SK-N-SH treated with all-trans-retinoic acid at 6 μM for 48 hours (cell line): ENCODE results near the gene HTN1.

Experiments used
- ATAC-seq: fragments of 200-7000 bp; cut with Tn5 transposase; 3 replicates; pipeline ENCODE4 v1.9.1; 2020; ENCODE audit warnings: mild to moderate bottlenecking, moderate library complexity
- ARNTL ChIP-seq: fragments of 450-650 bp; formaldehyde crosslinking; IDR thresholded peaks from 2 replicates; pipeline ENCODE4 v1.5.0; 2020; ENCODE audit warnings: low read depth, mild to moderate bottlenecking, moderate library complexity, borderline replicate concordance
- CSDC2 ChIP-seq: fragments of 250-450 bp; sonication (Bioruptor Pico); IDR thresholded peaks from 2 replicates; pipeline ENCODE4 v1.5.0; 2020; ENCODE audit warnings: mild to moderate bottlenecking, moderate library complexity
- ESRRG ChIP-seq: fragments of 250-450 bp; sonication (Bioruptor Pico); IDR thresholded peaks from 2 replicates; pipeline ENCODE4 v1.6.1; 2021; ENCODE audit warnings: mild to moderate bottlenecking
- GLIS3 ChIP-seq: fragments of 250-450 bp; sonication (Bioruptor Pico); IDR thresholded peaks from 2 replicates; pipeline ENCODE4 v1.5.0; 2020; ENCODE audit warnings: mild to moderate bottlenecking, moderate library complexity
- OSR1 ChIP-seq: fragments of 250-450 bp; sonication (Bioruptor Pico); IDR thresholded peaks from 2 replicates; pipeline ENCODE4 v1.8.0; 2022; ENCODE audit warnings: moderate library complexity, mild to moderate bottlenecking, inconsistent platforms
- PPARA ChIP-seq: fragments of 250-450 bp; sonication (Bioruptor Pico); IDR thresholded peaks from 2 replicates; pipeline ENCODE4 v1.5.0; 2020; ENCODE audit warnings: mild to moderate bottlenecking, borderline replicate concordance
- SNAI2 ChIP-seq: fragments of 250-450 bp; sonication (Bioruptor Pico); IDR thresholded peaks from 2 replicates; pipeline ENCODE4 v1.5.0; 2020; ENCODE audit warnings: mild to moderate bottlenecking, moderate library complexity
- TOX ChIP-seq: fragments of 250-450 bp; sonication (Bioruptor Pico); IDR thresholded peaks from 2 replicates; pipeline ENCODE4 v1.8.0; 2021; ENCODE audit warnings: mild to moderate bottlenecking, moderate library complexity, borderline replicate concordance
- ZC3H10 ChIP-seq: fragments of 250-450 bp; sonication (Bioruptor Pico); IDR thresholded peaks from 2 replicates; pipeline ENCODE4 v1.5.1; 2021; ENCODE audit warnings: mild to moderate bottlenecking, moderate library complexity
- ZFP3 ChIP-seq: fragments of 250-450 bp; sonication (Bioruptor Pico); IDR thresholded peaks from 2 replicates; pipeline ENCODE4 v1.5.0; 2020; ENCODE audit warnings: mild to moderate bottlenecking, moderate library complexity
- ZFP30 ChIP-seq: fragments of 450-650 bp; formaldehyde crosslinking; IDR thresholded peaks from 2 replicates; pipeline ENCODE4 v1.5.0; 2022; ENCODE audit warnings: mild to moderate bottlenecking, moderate library complexity
- ZNF70 ChIP-seq: fragments of 450-650 bp; formaldehyde crosslinking; IDR thresholded peaks from 2 replicates; pipeline ENCODE4 v1.5.0; 2020; ENCODE audit warnings: mild to moderate bottlenecking, moderate library complexity
- ZNF8 ChIP-seq: fragments of 450-650 bp; formaldehyde crosslinking; IDR thresholded peaks from 2 replicates; pipeline ENCODE4 v1.5.0; 2020; ENCODE audit warnings: mild to moderate bottlenecking, moderate library complexity
- TF ChIP-seq, protein P1 (sequence below): fragments of 250-450 bp; sonication (Bioruptor Pico); IDR thresholded peaks from 2 replicates; pipeline ENCODE4 v1.8.0; 2020; ENCODE audit warnings: mild to moderate bottlenecking, moderate library complexity, borderline replicate concordance
- TF ChIP-seq, protein P2 (sequence below): fragments of 250-450 bp; sonication (Bioruptor Pico); IDR thresholded peaks from 2 replicates; pipeline ENCODE4 v1.5.1; 2020; ENCODE audit warnings: low read depth, mild to moderate bottlenecking, moderate library complexity
- TF ChIP-seq, protein P3 (sequence below): fragments of 250-450 bp; sonication (Bioruptor Pico); IDR thresholded peaks from 2 replicates; pipeline ENCODE4 v1.5.1; 2021; ENCODE audit warnings: mild to moderate bottlenecking, moderate library complexity
- TF ChIP-seq, protein P4 (sequence below): fragments of 250-450 bp; sonication (Bioruptor Pico); IDR thresholded peaks from 2 replicates; pipeline ENCODE4 v1.5.0; 2020; ENCODE audit warnings: mild to moderate bottlenecking, moderate library complexity

Gene HTN1

DNA sequence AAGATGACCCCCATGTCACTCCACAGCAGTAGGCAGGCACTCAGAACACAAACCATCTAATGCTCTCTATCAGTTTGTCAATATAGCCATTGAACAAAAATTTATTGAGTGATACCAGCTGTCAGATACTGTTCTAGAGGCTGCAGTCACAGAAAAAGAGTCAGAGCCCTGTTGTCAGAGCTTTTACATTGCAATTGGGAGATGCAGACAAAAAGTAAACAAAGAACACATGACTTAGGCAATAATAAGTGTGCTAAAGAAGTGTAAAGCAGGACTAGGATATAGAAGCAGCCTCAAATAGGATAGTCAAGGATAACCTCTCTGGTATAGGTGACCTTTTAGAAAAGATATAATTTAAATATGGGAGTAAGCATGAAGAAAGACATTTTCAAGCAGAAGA, 8.9 kb downstream of the HTN1 start (continued):
- no peak for TF ChIP-seq SNAI2
- TF ChIP-seq, all 23 proteins: peak for 0

DNA sequence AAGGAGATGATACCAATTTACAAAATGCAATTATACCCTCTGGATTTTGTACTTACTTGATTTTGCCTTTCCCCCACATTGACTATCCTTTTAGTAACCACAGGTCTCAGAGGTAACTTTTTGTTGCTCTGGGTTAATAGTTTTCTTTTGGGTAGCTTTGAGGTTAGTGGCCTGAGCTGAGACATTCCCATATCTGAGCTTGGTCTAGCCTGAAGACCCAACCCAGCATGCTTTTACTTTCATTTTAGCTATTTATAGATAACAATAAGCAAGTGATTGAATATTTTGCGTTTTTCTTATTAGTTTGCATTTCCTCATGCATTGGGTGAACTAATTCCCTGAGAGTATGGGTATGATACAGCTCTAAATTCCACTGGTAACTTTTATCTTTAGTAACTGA, 11.8 kb downstream of the HTN1 start:
- ATAC-seq, result no peak
- TF ChIP-seq ZFP30 (CRISPR knock-in tag) (no peak), ZC3H10 (CRISPR knock-in tag) (no peak), TOX (CRISPR knock-in tag) (no peak), OSR1 (CRISPR knock-in tag) (no peak), ESRRG (CRISPR knock-in tag) (no peak), PPARA (CRISPR knock-in tag) (no peak)
- TF ChIP-seq, protein P1, sequence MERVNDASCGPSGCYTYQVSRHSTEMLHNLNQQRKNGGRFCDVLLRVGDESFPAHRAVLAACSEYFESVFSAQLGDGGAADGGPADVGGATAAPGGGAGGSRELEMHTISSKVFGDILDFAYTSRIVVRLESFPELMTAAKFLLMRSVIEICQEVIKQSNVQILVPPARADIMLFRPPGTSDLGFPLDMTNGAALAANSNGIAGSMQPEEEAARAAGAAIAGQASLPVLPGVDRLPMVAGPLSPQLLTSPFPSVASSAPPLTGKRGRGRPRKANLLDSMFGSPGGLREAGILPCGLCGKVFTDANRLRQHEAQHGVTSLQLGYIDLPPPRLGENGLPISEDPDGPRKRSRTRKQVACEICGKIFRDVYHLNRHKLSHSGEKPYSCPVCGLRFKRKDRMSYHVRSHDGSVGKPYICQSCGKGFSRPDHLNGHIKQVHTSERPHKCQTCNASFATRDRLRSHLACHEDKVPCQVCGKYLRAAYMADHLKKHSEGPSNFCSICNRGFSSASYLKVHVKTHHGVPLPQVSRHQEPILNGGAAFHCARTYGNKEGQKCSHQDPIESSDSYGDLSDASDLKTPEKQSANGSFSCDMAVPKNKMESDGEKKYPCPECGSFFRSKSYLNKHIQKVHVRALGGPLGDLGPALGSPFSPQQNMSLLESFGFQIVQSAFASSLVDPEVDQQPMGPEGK, result no peak
- TF ChIP-seq, protein P2, sequence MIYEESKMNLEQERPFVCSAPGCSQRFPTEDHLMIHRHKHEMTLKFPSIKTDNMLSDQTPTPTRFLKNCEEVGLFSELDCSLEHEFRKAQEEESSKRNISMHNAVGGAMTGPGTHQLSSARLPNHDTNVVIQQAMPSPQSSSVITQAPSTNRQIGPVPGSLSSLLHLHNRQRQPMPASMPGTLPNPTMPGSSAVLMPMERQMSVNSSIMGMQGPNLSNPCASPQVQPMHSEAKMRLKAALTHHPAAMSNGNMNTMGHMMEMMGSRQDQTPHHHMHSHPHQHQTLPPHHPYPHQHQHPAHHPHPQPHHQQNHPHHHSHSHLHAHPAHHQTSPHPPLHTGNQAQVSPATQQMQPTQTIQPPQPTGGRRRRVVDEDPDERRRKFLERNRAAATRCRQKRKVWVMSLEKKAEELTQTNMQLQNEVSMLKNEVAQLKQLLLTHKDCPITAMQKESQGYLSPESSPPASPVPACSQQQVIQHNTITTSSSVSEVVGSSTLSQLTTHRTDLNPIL (CRISPR knock-in tag), result no peak
- TF ChIP-seq, protein P3, sequence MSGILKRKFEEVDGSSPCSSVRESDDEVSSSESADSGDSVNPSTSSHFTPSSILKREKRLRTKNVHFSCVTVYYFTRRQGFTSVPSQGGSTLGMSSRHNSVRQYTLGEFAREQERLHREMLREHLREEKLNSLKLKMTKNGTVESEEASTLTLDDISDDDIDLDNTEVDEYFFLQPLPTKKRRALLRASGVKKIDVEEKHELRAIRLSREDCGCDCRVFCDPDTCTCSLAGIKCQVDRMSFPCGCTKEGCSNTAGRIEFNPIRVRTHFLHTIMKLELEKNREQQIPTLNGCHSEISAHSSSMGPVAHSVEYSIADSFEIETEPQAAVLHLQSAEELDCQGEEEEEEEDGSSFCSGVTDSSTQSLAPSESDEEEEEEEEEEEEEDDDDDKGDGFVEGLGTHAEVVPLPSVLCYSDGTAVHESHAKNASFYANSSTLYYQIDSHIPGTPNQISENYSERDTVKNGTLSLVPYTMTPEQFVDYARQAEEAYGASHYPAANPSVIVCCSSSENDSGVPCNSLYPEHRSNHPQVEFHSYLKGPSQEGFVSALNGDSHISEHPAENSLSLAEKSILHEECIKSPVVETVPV (CRISPR knock-in tag), result no peak
- TF ChIP-seq, protein P4, sequence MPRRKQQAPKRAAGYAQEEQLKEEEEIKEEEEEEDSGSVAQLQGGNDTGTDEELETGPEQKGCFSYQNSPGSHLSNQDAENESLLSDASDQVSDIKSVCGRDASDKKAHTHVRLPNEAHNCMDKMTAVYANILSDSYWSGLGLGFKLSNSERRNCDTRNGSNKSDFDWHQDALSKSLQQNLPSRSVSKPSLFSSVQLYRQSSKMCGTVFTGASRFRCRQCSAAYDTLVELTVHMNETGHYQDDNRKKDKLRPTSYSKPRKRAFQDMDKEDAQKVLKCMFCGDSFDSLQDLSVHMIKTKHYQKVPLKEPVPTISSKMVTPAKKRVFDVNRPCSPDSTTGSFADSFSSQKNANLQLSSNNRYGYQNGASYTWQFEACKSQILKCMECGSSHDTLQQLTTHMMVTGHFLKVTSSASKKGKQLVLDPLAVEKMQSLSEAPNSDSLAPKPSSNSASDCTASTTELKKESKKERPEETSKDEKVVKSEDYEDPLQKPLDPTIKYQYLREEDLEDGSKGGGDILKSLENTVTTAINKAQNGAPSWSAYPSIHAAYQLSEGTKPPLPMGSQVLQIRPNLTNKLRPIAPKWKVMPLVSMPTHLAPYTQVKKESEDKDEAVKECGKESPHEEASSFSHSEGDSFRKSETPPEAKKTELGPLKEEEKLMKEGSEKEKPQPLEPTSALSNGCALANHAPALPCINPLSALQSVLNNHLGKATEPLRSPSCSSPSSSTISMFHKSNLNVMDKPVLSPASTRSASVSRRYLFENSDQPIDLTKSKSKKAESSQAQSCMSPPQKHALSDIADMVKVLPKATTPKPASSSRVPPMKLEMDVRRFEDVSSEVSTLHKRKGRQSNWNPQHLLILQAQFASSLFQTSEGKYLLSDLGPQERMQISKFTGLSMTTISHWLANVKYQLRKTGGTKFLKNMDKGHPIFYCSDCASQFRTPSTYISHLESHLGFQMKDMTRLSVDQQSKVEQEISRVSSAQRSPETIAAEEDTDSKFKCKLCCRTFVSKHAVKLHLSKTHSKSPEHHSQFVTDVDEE (CRISPR knock-in tag), result no peak

DNA sequence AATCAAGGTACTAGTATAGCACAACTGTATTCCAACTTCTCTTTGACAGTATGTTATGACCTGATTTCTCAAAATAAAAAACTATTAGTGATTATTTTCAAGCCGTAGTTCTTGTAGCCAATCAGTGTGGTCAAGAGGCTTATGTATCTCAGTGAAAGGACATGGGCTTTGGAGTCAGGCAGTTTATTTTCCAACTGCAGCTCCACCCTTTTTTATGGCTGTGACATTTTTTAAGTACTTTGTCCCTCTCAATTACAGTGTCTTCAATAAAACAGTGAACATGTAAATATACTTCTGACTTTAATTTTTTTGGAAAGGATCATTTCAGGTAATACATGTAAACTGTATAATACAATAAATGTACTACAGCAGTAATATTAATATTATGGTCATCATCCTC, 30.0 kb downstream of the HTN1 start:
- TF ChIP-seq ESRRG (CRISPR knock-in tag) (no peak), ARNTL (CRISPR knock-in tag) (no peak), ZNF70 (CRISPR knock-in tag) (no peak)
- TF ChIP-seq, all 23 proteins: peak for 0

DNA sequence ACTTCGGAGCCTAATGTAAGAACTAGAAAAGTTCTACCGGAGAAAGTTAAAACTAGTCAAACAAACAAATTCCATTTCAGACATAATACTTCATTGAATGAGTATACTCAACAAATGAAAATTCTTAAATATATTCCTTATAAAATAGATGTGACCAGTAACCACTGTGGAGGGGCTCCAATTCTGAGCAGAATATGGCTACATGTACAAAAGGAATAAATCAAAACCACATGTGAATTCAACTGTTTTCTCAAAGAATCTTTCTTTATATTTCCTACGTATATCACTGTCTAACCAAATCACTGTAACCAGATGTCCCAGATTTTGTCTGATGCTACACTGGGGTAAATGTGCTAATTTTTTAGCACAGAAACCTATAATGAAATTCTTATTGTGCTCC, 49.0 kb downstream of the HTN1 start:
- no peak for ATAC-seq
- TF ChIP-seq ZFP3 (no peak), CSDC2 (no peak), ZFP30 (CRISPR knock-in tag) (no peak), ZC3H10 (CRISPR knock-in tag) (no peak), ZNF8 (CRISPR knock-in tag) (no peak), GLIS3 (no peak), PPARA (CRISPR knock-in tag) (no peak), ARNTL (CRISPR knock-in tag) (no peak)
- TF ChIP-seq, protein P2 (CRISPR knock-in tag), result no peak
- TF ChIP-seq, protein P3 (CRISPR knock-in tag), result no peak

More for the DNA sequence above, 30.0 kb downstream of the HTN1 start:
- ATAC-seq, result no peak
